Skin of body (tissue), 2 donors: ENCODE results near the gene CORO7. TPM values are rescaled to one million over a fixed set of nuclear protein-coding genes. Genes with fewer than 3 reads are reported as not detected.

ENCODE experiments used
- DNase-seq: peaks from one replicate; lab custom pipeline; 2025; lab: John Stamatoyannopoulos, UW
- total RNA-seq: library from RNA; depleted of rRNA; stranded (reverse); fragments of >200 nt; gene quantifications from one replicate; pipeline ENCODE4 v1.2.3, GENCODE V29; 2014

The CORO7 gene
- total RNA-seq, 1 donor from 2014 or later, result 10.9 TPM

DNA sequence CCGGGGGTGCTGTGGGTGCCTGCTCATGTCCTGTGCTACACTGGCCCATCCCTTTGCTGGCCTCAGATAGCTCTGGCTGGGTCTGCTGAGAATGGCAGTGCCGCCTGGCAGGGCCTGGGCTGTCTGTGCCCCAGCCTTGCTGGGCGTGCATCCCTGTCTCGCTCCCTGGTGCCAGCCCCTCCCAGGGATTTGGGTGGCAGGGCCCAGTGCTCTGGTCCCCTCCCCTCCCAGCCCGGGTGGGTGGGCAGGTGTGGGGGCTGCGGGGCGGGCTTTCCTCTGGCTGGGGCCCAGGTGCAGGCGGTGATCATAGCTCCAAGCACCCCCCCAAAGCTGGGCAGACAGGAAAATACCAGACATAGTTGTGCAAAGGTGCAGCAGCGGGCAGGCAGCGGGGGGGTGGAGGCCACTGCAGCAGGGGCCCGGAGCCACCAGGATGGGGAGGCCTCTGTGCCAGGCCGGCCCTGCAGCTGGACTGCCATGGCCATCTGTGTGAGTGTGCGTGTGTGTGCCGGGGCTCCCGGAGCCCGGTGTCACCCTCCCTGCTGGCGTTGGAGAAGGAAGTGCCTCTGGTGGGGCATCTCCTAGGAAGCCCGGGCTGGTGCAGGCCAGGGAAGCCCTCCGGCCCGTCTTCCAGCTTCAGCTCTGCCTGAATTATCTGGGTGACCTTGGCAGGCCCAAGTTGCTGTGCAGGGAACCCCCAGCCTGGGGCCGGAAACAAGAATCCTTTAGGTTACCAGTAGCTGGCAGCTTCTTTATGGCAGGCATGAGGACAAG lies 93.1 kb downstream of the CORO7 start:
- no peak for DNase-seq

DNA sequence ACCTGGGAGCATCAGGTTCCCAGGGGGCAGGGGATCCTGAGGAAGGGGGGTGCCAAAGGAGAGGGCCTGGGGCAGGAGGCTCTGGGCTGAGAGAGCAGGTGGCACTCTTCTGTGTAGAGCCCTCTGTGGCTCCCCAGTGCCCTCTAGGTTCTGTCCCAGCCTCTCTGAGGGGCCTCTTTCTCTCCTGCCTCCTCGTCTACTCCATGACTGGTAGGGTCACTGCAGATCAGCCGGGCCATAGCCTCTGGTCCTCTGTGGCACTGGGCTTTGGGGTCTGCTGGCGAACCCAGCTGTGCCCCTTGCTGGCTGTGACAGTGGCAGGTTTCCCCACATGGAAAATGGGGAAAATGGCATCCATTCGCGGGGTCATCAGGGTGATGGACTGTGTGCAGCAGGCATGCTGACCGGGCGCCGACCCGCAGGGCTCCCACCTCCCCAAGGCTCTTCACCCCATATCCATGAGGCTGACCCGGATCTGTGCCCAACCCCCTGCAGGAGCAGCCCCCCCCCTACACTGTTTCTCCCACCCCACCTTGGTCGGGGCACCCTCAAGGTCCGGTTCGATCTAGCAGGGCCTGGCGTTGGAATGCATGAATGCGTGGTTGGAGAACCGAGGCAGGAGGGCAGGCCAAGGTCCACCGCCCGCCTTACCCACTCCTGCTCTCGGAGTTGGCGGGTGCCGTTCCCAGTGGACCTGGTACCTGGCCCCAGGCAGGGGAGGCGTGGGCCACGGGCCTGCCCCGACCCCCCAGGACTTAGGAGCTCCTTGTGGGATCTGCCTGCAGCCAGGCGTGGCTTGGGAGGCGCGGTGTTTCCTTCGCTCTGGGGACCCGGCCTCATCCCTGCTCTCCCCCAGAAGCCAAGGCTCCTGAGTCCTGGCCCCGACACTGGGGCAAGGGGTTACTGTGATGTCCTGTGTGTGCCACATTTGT lies 94.0 kb downstream of the CORO7 start:
- DNase-seq, result no peak

DNA sequence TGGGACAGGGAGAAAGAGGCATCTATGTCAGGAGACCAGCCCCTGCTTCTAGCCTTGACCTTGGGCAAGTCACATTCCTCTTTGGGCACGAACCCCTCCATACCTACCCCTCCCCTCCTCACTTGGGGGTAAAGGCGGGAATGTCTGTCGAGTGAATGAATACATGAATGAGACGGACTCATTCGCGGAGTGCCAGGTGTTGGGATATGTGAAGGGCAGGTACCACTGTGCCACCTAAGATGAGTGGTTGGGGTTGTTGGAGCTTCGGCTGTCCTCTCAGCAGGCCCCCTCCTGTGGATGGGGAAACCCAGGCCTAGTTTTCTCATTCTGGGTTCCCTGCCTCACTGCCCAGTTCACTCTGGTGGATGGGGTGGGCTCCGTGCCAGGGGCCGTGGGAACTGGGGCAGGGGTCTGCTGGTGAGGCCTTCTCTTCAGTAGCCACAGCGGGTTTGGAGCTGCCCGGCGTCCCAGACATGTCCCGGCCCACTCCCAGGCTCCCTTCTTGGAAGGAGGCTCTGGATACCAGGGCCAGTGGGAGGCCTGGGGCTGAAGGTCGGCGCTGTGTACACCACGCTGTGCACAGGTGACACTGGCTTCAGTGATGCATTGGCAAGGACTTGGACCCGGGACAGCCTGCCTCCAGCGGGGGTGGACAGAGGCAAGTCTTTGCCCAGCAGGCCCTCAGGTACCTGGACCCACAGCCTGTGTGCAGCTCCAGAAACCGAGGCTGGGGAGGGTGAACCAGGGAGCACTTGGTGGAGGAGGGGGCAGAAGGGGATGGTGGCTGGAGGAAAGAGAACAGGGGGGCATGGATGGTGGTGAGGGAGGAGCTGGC lies 94.9 kb downstream of the CORO7 start:
- no peak for DNase-seq

DNA sequence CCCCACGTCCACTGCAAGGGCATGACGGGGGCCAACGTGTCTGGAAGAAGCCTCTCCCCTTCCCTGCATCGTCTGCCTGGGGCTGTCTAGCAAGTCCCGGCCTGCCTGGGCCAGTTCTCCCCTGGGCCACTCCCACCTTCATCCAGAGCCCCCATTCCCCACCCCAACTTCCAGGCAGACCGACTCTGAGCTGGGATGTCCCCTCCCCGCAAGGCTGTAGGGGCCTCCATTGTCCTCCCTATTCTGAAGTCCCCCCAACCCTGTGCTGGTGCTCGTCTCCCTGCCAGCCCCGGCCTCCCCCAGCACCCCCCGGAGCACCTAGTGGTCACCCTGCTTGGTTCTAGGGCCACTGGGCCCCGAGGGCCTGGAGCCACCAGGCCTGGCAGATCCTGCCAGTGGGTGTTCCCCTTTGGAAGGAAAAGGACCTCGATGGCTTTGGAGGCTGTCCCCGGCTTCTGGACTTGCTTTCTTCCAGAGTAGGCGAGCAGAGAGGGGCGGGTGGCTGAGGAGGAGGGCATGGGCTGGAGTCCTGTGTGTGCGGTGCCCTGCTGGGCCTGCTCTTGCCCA lies 95.7 kb downstream of the CORO7 start:
- no peak for DNase-seq

DNA sequence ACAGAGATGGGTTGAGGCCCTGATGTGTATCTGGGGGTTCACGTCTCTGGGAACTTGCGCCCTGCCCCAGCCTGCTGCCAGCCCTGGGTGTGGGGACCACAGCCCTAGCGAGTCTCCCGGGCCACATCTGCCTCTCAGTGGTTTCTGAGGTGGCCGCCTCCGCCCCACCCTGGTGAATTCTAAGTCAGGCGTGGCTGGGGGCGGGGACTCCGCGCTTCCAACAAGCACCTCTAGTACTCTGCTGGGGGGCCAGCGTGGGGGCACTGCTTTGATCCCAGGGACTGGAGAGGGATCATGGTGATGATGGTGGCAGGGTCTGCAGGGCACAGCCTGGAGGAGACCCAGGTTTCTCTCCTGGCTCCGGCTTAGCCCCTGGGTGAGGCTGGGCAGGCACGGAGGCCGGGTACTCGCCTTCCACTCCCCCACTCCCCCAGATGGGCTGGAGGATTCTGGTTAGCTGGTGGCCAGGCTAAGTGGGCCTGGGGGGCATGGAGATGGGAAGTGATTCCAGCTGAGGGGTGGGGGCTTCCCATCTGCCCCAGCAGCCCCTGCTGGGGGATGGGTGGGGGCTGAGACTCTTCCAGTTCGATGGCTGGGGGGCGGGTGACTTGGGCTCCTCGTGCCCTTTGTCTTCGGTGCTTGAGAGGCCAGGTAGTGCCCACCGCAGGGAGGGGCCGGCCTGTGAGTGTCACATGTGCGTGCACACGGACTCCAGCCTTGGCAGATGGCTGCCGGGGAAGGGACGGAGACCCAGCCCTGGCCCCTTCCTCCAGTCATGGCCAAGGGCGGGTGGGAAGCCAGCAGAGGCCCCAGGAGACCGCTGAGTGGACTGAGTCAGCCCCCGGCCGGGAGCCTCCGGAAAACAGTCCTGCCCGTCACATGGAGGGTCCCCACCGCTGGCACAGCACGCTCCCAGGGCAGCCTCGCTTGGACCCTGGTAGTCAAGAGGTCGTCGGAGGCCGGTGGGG lies 96.7 kb downstream of the CORO7 start:
- DNase-seq, result no peak

DNA sequence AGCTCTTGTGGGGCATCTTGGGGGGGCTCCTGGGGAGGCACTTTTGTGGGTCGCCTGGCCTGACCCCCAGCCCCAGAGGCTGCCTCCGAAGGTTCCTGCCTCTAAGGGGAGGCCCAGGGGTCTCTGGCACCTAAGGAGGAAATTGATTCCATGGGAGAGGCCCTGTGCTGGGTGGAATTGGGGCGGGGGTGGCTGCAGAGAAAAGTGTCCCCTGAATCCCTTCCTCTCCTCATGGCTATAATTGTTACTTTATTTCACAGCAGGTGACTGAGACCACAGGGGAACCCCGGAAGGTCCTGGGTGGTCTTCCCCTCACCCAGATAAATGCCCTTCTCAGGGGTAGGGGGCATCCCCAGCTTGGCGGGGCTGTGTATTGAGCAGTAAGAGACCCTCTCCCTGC lies 97.4 kb downstream of the CORO7 start:
- no peak for DNase-seq

DNA sequence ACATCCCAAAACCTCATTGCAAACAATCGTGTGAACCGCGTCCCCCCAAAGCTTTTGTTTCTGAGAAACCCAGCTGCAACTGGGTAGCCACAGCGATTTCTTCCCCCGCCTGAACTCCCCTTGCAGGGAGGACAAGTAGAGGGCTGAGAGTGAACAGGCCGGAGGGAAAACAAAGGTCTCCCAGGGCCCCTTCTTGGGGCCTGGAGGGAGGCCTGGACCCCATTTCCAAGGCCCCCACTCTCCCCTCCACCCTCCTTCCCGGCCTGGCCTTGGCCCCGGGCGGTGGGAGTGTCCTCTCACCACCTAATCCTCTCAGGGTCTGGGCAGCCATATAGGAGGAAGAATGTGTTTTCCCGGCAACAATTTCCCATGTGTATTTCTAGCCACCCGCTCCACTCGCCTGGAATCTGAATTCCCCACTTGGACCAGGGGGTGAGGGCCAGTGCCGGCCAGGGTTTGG lies 97.9 kb downstream of the CORO7 start:
- no peak for DNase-seq

DNA sequence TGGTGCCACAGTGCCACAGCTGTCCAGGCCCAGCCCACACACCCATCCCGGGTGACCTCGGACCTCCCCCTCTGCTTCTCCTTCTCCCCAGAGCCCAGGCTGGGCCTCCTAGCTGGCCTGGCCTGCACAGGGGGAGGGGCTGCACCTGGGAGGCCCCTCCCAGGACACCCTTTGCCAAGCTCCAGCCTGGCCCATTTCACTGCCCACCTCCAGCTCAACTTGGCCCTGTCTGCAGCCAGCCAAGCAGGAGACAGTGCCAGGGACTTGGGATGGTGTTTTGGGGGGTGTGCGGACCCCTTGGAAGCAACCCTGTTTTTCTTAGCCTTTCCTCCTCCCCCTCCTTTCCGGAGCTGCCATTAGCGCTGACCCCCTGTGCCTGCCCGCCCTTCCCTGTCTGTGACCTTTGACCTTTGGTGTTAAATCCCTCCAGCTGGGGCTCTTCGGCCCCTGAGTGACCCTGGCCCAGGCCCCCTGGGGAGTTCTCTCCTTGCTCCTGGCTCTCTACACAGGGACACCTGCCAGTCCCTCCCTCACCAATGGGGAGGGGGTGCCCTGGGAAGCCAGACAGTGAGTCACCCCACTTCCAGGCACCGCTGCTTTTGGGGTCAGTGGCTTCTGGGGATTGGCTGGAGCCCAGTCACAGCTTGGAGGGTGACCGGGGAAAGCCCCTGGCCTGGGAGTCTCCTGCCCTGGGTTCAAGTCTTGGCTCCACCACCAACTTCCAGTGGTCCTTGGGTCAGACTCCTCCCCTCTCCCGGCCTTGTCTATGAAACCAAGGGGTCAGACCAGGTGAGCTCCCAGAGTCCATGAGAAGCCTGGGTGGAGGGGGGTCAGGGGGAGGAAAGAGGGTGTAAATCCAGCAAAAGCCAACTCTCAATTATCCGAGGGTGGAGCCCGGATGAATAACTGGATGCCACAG lies 98.6 kb downstream of the CORO7 start:
- no peak for DNase-seq

DNA sequence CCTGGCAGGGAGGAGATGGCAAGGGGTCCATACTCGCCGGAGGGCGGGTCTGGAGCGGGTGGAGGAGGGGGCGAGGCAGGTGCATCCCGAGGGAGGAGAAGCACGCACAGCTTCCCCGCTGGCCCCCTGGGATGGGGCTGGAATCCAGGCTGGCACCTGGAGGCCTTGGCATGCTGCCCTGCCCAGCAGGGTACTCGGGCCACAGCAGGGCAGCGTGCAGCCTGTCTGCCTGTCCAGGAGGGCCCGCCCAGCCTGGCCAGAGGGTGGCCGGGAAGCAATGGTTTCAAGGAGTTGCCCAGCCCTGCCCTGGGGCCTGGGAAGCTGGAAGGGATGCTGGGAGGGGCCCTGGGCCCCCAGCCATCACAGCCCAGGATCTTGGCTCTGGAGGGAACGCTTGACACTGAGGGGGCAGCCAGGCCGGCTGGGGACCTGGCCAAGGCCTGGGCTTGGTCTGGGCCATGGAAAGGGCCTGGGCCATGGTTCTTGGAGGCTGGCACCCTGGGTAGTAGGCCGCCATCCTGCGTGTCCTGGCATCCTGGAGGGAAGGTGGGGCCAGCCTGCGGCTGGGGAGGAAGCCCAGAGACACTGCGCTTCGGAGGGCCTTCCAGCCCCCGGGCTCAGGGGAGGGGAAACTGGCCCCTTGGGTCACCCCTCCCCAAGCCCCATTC lies 99.4 kb downstream of the CORO7 start:
- no peak for DNase-seq

DNA sequence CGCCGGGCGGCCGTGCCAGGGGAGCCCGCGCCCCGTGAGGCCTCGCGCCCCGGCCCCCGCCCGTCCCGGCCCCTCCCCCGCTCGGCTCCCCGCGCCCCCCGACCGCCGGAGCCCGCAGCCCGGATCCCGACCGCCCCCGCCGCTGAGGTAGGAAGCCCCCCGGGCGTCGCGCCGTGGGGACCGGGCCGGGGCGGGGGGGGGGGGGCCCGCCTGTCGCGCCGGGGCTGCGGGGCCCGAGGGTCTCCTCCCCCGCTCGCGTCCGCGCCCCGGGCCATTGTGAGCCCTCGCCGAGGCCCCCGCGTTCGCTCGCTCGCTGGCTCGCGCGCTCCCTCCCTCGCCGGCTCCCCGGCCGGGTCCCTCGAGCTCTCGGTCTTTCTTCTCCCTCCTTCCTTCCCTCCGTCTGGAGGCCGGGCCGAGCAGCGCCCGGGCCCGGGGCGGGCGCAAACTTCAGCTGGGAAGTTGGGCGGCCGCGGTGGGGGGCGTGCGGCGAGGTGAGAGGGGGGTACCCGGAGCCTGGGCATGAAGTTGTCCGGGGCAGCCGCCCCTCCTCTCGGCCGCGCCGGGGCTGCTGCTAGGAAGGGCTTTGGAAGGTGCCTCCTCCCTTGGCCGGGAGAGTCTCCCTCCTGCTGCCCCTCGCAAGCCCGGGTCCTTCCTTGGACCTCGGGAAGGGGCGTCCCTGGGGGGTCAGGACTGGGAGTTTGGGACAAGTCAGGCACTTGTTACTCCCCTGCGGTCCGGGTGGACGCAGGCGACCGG lies 100.1 kb downstream of the CORO7 start:
- DNase-seq, result no peak

DNA sequence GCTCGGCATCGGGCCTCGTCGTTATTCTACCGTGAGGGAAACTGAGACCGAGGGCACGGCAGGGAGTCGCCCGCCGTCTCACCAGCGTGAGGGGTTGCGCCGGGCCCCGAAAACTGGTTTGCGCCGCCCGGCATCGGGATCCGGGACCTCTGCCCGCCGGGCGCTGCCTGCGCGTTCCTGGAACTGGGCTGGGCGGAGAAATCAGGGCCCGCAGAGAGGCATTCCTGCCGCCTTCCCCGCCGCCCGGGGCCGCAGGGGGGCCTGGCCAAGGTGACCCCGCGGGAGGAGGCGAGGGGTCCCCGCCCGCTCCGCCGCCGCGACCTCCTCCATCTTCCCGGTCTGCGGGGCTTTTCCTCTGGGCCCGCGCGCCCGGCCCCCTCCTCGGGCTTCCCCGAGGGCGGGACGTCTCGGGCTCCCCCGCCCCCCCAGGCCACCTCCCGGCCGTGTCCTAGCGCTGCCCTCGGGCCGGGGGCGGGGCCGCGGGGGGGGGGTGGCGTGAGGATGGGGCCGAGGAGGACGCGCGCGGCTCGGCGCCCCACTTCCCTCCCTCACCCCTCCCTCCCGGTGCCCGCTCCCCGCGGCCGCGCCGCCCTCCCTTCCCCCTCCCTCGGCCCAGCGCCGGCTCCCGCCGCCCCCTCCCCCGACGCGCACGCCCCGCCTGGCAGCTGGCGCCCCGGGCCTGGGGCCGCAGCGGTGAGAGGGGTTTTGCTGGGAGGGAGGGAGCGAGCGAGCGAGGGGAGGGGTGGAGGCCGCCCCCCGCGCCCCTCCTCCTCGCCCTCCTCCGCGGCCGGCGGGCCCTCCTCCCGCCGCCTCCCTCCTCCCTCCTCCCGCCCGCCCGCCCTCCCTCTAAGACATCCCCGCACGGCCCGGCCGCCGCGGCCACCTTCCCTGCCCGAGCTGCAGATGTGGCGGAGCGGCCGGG lies 100.9 kb downstream of the CORO7 start, which contains the start of gene GLIS2:
TSS of gene GLIS2 (plus strand) at position 882 of the 922 bp plus-strand sequence. CDS start 16,214 bp downstream, outside the sequence.
- DNase-seq, result peak; percentile 80

DNA sequence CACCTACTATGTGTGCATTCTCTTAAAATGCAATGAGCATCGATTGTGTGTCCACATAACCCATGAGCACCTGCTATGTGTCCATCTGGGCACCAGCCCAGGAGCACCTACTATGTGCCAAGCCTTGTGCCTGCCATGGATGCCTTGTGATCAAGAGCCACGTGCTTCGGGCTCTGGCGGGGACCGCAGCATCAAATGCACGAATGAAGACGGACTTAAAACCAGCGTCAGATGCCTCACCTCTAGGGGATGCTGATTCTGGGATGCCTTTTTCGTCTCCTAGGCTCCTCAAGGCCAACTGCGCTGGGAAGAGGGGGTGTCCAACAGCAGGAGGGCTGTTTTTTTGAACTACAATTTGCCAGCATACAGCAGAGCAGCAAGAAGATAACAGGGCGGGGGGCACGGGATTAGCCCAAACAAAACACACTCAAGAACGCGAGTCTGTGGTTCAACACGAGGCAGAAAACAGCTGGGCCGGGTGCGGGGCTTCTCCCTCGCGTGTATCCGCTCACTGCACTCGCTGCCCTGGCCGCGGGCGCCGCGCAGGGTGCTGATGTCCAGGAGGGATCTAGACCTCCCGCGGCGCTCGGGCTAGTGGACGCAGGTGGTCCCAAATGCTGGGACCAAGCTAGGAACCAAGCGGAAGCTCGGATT lies 101.7 kb downstream of the CORO7 start:
- peak; percentile 49 for DNase-seq

DNA sequence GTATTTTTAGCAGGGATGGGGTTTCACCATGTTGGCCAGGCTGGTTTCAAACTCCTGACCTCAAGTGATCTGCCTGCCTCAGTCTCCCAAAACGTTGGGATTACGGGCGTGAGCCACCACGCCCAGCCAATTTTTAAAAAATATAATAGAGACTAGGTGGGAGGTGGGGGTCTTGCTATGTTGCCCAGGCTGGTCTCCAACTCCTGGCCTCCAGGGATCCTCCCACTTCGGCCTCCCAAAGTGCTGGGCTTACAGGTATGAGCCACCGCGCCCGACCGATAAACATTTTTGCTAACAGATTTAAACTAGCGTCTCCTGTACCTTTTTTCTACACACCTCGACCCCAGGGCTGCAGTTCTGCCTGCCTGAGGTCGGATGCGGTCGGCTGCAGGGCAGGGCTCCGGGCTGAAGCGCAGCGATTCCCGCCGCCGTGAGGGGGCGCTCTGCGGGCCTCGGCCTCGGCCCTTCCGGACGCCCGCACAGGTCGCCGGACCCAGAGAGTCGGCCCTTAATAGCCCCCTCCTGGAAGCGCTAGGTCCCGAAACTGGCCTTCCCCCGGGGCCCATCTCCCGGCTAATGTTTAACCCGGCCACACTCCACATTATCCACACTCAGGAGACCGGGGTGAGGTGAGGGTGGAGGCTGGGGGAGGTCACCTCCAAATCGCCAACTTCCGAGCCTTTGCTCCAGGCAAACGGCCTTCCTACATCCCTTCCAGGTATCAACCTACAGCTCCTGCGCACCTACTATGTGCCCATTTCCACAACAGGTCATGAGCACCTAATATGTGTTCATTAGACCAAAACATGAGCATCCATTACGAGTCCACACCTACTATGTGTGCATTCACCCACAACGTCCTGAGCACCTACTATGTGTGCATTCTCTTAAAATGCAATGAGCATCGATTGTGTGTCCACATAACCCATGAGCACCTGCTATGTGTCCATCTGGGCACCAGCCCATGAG lies 102.5 kb downstream of the CORO7 start:
- DNase-seq, result no peak

DNA sequence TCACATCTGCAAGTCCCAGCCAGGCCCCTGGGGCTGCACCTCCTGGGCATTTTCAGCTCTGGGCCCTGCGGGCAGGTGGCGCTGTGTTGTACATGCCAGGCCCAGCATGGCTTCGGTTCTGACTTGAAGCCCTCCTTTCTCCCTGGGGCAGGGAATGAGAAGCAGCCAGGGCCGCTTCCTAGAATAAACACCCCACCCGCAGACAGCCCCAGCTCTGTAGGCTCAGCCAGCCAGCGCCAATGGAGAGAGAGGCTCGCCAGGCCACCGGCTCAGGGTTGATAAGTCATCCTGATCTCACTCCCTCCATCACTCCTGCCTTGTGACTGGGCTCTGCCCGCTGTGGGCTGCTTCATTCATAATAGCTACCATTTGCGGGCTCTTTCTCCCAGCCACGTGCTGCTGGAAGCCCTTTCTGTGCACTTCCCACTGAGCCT lies 106.5 kb downstream of the CORO7 start:
- DNase-seq, result no peak
